ENCODE measurements around the gene ARHGAP20.

Gene ARHGAP20

DNA sequence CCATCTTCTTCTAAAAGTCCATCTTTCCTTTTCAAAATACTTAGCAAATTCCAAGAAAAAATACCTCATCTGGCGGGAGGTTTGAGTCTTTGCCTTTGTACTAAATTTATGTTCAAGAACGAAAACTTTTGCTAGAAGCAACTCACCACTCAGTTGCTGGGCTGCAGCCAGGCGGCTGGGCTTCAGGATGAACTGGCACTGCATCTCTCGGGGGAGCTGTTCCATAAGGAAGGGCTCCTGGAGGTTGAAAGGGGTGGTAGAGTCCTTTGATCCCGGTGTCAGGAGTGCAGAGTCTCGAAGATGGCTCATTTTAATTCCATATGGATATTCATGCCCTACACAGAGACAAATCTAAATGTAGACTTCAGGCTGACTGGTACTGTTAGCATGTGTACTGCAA lies 105.8 kb downstream of the ARHGAP20 start:
- no peak for DNase-seq

DNA sequence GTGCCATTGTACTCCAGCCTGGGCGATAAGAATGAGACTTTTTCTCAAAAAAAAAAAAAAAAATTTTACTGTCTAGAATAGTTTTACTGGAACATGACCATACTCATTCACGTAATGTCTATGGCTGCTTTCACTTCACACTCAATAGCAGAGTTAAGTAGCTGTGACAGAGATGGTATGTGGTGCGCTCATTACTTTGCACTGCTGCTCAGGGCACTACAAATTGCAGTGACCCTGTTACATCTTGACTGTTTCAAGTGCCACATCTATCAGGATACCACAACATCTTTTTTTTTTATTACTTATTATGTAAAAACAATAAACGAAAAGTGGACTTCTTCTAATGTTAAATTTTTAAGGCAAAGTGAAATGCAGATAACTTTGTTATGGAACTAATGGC lies 110.3 kb downstream of the ARHGAP20 start:
- DNase-seq, result no peak

DNA sequence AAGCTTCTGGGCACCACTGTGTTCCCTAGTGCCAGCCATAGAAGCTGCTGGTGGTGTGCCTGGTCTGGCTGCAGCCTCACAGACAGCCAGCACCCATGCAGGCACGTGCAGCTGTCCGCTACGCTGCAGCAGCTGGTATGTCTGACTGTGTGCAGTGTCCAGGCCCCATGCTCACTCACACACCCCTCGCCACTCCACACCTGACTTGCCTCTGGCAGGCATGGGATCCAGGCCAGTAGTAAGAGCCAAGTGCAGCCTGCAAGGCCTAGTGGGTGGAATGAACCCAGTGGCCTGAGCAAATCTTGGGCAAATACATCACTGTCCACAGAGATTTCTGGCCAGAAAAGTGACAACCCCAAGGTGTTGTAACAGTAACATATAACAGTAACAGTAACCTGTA lies 111.9 kb downstream of the ARHGAP20 start:
- DNase-seq, result no peak

DNA sequence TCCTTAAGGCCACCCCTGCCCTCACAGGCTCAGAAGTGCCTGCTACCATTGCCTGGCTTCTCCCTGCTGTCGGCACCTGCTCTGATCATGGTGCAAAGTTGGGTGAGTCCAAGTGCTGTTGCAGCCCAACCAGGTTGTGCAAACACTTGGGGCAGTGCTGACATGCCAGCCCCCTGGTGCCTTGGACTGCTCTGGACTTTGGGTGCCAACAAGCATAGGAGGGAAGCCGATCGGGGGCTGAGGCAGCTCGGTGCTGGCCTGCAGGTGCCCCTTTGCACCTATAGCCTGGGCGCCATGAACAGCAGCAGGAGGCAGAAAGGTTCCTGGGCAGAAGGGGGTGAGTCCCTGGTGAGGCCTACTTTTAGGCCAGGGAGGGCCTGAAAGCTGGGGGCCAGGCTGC lies 113.0 kb downstream of the ARHGAP20 start:
- DNase-seq, result no peak

DNA sequence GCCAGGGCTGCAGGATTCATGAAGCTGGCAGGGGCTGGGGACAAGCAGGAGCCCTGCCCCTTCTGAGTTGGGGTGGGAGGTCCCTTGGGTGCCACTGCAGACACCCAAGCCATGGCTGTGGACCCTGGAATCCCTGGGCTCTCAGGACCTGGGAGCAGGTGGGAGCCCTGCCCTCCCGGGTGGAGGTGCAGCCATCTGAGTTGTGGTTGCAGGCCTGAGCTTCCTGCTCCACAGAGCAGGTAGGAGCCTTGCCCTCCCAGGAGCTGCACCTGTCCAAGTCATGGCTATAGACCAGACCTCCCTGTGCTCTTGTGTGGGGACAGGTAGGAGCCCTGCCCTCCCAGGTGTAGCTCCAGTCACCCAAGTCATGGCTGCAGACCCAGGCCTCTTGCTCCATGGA lies 113.5 kb downstream of the ARHGAP20 start:
- DNase-seq, result no peak

DNA sequence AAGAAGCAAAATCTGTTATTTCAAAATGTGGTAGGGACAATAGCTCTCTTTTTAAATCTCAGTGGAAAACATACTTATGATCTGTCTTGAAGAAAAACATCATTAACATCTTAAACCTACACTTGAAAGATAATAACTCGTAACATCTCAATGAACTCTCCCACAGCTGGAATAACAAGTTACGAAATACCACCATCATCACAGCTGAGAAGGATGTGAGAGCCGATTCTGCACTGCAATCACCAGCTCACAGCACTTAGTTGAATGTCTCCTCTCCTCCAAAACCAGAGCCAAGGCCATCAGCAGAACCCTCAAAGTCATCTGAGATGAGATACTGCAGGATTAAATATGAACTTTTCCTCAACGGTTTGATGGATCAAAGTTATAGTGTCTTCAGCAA lies 124.3 kb downstream of the ARHGAP20 start:
- no peak for DNase-seq

DNA sequence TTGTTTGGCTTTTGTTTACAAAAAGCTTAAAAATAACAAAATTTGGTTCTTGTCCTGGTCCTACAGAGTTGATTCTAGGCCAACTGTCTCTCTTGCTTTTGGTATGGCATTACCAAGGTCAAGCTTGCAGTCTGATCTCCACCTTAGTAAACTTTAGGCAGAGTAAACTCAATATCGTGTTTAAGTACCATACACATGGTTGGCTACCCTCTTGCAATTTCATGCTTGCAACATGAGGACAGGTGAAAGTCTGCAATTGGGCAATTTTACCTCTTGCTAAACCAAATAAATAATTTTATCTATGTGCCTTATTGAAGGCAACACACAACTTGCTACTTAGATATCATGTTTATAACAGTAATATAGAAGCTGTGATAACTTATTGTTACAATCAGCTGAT lies 125.1 kb downstream of the ARHGAP20 start:
- no peak for DNase-seq

DNA sequence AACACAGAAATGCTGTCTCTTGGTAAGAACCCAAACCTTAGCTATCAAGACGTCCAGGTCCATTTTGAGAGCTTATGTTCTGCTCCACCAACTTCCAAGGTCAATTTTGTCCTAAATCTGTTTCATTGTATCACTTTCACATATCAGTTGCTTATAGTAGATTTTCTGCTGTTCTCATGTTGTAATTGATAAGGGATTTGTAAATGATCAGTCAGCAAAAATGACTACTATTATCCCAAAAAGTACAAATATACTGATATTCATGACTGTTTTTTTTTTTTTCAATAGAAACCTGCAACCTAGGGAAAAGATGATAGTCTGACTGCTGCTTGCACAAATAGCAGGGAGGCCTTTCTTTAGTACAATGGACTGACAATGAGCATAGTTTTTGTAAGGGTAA lies 128.1 kb downstream of the ARHGAP20 start:
- no peak for DNase-seq

DNA sequence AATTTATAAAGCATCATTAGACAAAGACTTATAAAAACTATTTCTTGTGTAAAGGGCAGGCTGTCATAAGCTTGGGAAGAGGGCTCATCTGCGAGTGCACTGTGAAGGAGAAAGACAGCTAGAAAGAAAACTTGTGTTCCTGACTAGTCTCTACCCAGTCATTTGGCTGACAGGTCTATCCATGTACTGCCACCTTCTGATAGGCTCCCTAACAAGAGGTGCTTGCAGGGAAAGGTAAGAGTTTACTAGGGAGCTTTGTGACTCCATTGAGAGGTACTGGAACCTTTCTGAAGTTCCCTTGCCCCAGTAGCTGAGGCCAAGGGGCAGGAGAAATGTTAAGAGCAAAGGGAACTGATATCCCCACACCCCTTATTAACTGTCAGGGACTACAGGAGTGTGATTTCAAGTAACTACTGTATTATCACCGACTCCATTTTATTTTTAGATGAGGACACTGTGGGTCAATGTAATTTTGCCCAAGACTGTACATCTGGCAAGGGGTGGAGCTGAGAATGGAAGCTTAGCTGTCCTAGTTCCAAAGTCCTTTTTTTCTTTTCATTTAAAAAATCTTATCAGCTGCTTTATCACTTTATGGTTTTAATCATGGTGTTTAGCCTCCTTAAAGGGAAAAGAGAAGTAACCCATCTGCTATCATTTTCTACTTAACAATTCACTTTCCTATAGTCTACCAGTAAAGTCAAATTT lies 129.4 kb downstream of the ARHGAP20 start:
- no peak for DNase-seq

DNA sequence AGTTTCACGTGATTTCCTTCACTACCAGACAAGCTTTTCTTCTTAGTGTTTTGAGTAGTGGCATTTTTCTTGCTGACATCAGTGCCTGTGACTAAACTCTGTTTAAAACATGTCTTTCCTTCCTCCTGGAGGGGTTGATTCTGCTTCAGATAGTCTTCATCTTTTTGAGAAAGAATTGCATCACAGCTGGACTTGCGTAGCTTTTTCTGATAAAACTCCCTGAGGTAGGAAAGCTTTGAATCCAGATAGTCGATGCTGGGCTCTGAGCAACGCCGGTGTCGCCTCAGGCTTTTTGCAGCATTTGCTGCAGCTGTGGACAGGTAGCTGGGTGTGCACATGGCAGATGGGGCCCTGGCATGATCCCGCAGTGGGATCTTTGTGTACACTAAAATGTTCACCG lies 131.7 kb downstream of the ARHGAP20 start:
- DNase-seq, result no peak

DNA sequence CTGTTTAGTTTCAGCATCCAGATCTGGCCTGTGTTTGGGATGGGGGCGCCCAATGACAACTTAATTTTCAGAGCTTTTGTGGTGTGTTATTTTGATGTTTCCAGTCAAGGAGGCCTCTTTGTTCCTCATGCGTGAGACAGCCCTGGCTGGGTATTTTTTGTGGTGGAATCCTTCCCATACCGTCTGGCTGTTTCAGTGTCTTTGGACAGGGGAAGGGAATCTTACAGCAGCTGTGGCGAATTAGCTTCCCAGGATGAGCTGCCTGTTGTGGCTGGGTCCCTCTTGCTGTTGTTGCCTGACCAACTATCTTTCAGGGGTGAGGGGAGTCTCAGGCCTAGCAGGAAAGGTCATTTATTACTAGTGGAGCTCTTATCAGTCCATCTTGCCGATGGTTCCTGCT lies 138.8 kb downstream of the ARHGAP20 start:
- no peak for DNase-seq

DNA sequence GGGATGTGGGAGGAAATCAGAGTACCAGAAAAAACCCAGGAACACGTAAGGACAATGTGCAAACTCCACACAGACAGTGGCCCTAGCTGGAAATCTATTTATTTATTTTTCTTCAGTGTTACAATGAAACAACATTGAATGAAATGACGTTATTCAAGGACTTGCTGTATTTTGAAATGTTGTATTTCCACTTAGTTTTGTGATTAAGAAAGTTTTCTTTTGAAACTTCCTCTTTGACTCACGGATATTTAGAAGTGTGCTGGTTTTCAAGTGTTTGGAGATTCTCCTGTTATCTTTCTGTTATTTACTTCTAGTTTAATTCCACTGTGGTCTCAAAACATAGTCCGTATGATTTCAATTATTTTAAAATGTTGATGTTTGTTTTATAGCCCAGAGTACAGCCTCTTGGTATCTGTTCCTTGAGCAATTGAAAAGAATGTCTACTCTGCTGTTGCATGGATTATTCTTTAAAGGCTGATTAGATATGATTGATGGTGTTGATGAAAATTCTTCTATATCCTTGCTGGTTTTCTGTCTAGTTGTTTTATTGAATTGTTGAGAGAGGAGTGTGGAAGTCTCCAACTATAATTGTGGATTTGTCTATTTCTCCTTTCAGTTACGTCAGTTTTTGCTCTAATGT lies 141.0 kb downstream of the ARHGAP20 start:
- no peak for DNase-seq

DNA sequence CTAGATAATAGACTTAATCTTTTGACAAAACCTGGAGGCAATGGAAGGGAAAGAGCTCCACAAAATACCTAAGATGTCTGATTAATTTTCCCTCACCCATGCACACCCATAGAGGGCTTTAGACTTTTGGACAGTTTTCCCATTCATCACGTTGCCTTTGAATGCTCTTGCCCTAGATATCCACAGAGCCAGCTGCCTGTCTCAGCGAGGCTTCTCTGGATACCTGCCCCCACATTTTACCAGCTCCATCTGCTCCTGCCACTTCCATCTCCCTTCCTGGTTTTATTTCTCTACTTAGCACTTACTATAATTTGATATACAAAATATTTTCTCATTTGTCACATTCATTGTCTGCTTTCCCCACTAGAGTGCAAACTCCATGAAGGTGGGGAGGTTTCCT lies 145.7 kb downstream of the ARHGAP20 start:
- no peak for DNase-seq

DNA sequence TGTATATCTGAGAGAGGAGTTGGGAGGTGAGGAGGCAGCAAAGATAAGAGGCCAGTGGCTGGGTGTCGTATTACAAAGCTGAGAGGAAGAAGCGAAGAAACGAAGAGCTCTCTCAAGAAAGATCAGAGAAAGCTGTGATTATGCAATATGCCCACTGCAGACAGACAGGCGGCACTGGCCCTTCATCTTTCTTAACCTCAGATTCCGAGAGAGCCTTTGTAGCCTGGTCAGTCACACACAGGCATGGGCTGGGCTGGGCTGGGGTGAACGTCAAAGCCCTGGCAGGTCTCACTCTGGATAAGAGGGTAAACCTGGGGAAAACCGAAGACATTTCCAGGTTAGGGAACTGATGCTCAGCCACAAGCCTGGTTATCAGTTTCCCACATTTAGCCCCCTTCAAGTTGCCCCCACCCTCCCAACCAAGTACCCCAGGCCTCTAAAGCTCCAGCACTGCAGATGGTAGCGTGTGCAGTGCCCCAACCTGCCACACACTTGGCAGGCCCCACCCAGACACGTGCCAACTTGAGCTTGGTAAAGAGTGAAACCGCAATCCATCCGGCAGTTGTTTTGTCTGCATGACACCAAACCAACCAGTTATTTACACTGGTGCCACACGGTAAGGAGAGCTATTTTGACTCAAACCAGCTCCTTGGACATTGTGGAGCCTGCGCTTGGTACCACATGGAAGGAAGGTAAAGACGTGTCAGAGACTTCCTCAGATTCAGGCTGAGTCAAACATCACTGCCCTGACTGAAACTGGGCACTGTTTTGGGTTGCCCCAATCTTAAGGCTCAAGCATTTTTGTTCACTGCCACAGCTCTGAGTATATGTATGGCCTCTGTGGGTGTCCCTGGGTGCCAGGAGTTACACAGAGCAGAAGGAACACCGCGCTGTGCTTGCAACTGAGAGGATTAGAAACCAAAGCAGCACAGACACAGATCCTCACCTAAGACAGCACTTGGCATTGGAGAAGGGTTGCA lies 146.6 kb downstream of the ARHGAP20 start:
- no peak for DNase-seq

DNA sequence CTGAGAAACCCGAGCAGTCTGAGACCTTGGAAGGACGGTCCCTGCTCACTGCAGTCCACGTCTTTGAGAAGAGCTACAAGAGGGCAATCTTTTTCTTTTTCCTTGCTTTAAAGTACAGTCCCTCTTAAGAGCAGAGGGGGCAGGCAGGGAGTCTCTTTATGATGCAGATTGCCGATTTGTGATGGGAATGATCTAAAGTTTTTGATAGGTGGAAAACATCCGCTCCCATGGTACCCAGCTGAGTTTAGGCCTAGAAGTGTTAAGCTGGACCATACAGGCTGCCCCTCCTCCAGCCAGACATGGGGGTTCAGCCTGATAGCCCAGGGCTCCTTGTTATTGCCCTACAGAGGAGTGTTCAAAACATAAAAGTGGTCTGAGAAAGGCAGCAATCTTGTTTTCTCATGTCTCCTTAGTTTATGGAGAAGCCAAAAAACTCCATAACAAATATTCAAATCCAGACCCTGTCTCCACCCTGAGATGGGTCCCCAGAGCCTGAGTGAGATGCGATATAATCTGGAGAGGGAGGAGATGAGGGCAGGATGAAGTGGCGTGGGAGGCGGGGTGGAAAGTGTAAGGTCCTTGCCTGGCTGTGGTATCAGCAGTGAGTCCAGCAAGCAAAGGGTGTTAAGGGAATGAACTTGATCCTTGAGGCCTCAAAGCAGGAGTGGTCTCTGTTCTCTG lies 147.4 kb downstream of the ARHGAP20 start:
- no peak for DNase-seq

DNA sequence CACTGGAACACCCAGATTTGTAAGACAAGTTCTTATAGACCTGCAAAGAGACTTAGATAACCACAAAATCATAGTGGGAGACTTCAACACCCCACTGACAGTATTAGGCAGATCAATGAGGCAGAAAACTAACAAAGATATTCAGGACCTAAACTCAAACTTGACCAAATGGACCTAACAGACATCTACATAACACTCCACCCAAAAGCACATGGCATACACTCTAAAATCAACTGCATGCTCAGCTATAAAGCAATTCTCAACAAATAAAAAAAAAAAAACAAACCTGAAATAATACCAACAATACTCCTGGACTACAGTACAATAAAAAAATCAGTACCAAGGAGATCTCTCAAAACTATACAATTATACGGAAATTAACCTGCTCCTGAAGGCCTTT lies 167.5 kb downstream of the ARHGAP20 start:
- no peak for DNase-seq

DNA sequence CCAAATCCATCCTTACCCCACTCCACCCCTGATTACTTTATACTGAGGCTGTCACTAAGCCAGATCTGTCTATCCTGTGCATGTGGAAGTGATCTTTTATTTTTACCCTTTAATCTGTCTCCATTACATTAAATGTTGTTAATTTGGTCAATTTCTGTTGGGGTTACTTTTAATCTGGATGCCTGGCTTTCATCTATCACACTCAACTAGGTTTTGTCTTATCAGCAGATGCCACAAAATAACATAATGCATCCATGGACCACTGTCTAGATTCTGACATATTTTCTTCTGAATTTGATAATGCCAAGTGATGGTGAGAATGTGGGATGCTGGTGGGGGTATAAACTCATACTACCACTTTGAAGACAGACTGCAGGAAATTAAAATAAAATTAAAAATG lies 174.1 kb downstream of the ARHGAP20 start:
- DNase-seq, result no peak

DNA sequence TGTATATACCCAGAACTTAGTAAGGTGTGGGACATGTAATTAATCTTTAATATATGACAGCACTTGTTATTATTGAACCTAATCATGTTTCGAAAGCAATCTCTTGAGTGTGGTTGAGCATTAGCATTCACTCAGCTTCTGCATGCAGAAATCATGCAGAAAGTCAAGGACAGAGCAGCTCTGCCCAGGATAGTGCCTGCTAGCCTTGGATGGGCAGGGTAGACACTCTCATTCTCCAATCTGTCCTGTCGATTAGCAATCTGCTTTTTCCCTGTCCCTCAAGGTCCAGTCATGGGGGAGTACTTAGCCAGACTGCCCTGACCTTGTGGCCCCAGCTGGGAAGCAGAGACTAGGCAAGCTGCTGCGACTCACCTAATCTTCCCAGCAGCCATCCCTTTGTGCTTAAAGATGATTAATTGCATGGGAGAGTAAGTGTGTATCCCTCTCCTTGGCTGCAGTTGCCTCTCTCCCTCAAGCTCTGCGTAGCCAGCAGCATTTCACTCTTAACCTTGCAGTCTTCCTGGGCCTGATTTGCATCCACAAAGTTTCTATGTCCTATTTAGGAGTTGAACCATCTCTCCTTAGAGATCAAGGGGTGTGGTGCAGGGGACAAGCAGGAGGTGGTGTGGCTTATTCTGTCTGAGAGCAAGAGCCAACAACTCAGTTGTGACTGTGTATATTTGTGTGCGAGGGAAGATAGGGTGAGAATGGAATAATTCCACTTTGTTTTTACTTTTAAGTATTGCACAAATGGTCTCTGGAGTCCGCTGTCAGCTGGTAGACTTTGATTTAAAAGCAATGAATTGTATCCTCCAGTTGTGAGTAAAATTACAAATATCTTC lies 181.1 kb downstream of the ARHGAP20 start:
- DNase-seq, result no peak

DNA sequence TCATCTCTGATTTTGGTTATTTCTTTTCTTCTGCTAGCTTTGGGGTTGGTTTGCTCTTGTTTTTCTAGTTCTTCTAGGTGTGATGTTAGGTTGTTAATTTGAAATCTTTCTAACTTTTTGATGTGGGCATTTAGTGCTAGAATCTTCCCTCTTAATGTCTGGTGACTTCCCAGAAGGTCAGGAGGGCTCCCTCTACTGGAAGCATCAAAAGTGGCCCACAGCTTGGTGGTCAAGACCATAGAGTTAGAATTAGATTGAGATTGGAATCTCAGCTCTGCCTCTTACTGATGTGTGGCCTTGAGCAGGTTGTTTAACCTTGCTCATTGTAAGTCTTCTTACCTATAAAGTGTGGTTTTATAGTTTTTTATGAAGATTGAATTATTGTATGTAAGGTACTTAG lies 183.2 kb downstream of the ARHGAP20 start:
- DNase-seq, result no peak

DNA sequence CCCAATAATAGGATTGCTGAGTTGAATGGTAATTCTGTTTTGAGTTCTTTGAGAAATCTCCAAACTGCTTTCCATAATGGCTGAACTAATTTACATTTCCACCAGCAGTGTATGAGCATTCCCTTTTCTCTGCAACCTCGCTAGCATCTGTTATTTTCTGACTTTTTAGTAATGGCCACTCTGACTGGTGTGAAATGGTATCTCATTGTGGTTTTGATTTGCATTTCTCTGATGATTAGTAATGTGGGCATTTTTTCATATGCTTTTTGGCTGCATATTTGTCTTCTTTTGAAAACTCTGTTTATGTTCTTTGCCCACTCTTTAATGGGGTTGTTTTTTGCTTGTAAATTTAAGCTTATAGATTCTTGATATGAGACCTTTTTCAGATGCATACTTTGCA lies 185.1 kb downstream of the ARHGAP20 start:
- DNase-seq, result no peak
